H9 (cell line): ENCODE data around the gene TTYH1. TPM values are rescaled to one million over a fixed set of nuclear protein-coding genes. Genes with fewer than 3 reads are reported as not detected.

Experiments used
- DNase-seq: peaks from one replicate; pipeline ENCODE4 v3.0.0-alpha.2; 2017
- H2AFZ ChIP-seq: one replicate; pipeline ENCODE4 v1.6.1; 2013; ENCODE audit warnings: mild to moderate bottlenecking, low read length, control low read depth, moderate library complexity
- H2AK5ac ChIP-seq: 2 replicates; pipeline ENCODE4 v1.6.1; 2013; ENCODE audit warnings: low read length, control low read depth, mixed read lengths; ENCODE audit not compliant: insufficient read length
- H2BK120ac ChIP-seq: one replicate; pipeline ENCODE4 v1.6.1; 2013; ENCODE audit warnings: low read depth, mild to moderate bottlenecking, low read length, control low read depth, inconsistent platforms; ENCODE audit not compliant: poor library complexity, severe bottlenecking
- H2BK12ac ChIP-seq: 2 replicates; pipeline ENCODE4 v1.6.1; 2013; ENCODE audit warnings: low read length, control low read depth, mixed read lengths, low read depth; ENCODE audit not compliant: insufficient read length
- H2BK15ac ChIP-seq: 2 replicates; pipeline ENCODE4 v1.6.1; 2013; ENCODE audit warnings: low read depth, low read length, control low read depth
- H2BK20ac ChIP-seq: one replicate; pipeline ENCODE4 v1.6.1; 2013; ENCODE audit warnings: low read depth, mild to moderate bottlenecking, low read length, control low read depth, inconsistent platforms; ENCODE audit not compliant: poor library complexity, severe bottlenecking
- H2BK5ac ChIP-seq: 2 replicates; pipeline ENCODE4 v1.6.1; 2013; ENCODE audit warnings: low read length, control low read depth, mixed read lengths; ENCODE audit not compliant: insufficient read length
- H3K14ac ChIP-seq: 2 replicates; pipeline ENCODE4 v1.6.1; 2013; ENCODE audit warnings: low read length, control low read depth; ENCODE audit not compliant: insufficient read depth
- H3K18ac ChIP-seq: 2 replicates; pipeline ENCODE4 v1.6.1; 2013; ENCODE audit warnings: low read depth, mild to moderate bottlenecking, mixed read lengths, low read length, control low read depth; ENCODE audit not compliant: insufficient read length
- H3K23ac ChIP-seq: 2 replicates; pipeline ENCODE4 v1.6.1; 2013; ENCODE audit warnings: low read length, control low read depth, mixed read lengths, low read depth; ENCODE audit not compliant: insufficient read length
- H3K23me2 ChIP-seq: 2 replicates; pipeline ENCODE4 v1.6.1; 2013; ENCODE audit warnings: low read depth, mild to moderate bottlenecking, mixed read lengths, low read length, control low read depth; ENCODE audit not compliant: insufficient read length, poor library complexity, severe bottlenecking
- H3K27ac ChIP-seq: 2 replicates; pipeline ENCODE4 v1.5.1; 2013; ENCODE audit warnings: low read length, control low read depth, mixed read lengths, low read depth; ENCODE audit not compliant: insufficient read length
- H3K27me3 ChIP-seq: 2 replicates; pipeline ENCODE4 v1.6.1; 2013; ENCODE audit warnings: low read length, control low read depth, inconsistent platforms; ENCODE audit not compliant: insufficient read depth
- H3K4ac ChIP-seq: 2 replicates; pipeline ENCODE4 v1.6.1; 2013; ENCODE audit warnings: low read depth, mild to moderate bottlenecking, control low read depth, inconsistent platforms, low read length, moderate library complexity
- H3K4me1 ChIP-seq: 2 replicates; pipeline ENCODE4 v1.6.1; 2013; ENCODE audit warnings: low read length, control low read depth, inconsistent platforms; ENCODE audit not compliant: insufficient read depth
- H3K4me2 ChIP-seq: 2 replicates; pipeline ENCODE4 v1.6.1; 2013; ENCODE audit warnings: low read length, control low read depth, mixed read lengths; ENCODE audit not compliant: insufficient read length, insufficient read depth
- H3K56ac ChIP-seq: 2 replicates; pipeline ENCODE4 v1.6.1; 2013; ENCODE audit warnings: low read depth, mild to moderate bottlenecking, mixed read lengths, low read length, control low read depth; ENCODE audit not compliant: insufficient read length
- H3K79me1 ChIP-seq: 2 replicates; pipeline ENCODE4 v1.6.1; 2013; ENCODE audit warnings: low read depth, mild to moderate bottlenecking, moderate library complexity, low read length, control low read depth, inconsistent platforms; ENCODE audit not compliant: insufficient read depth, poor library complexity, severe bottlenecking
- H3K79me2 ChIP-seq: 2 replicates; pipeline ENCODE4 v1.6.1; 2013; ENCODE audit warnings: low read length, control low read depth, inconsistent platforms; ENCODE audit not compliant: insufficient read depth
- H3K9ac ChIP-seq: 2 replicates; pipeline ENCODE4 v1.6.1; 2013; ENCODE audit warnings: low read length, control low read depth, mixed read lengths; ENCODE audit not compliant: insufficient read length; ENCODE audit errors: extremely low read depth
- H3K9me3 ChIP-seq: one replicate; pipeline ENCODE4 v1.6.1; 2013; ENCODE audit warnings: low read depth, low read length, inconsistent platforms; ENCODE audit not compliant: control insufficient read depth
- H3T11ph ChIP-seq: one replicate; pipeline ENCODE4 v1.6.1; 2013; ENCODE audit warnings: mild to moderate bottlenecking, low read length, control low read depth, inconsistent platforms
- H4K20me1 ChIP-seq: one replicate; pipeline ENCODE4 v1.6.1; 2013; ENCODE audit not compliant: control insufficient read depth, insufficient read length, insufficient read depth
- H4K5ac ChIP-seq: 2 replicates; pipeline ENCODE4 v1.6.1; 2013; ENCODE audit warnings: low read depth, mild to moderate bottlenecking, mixed read lengths, low read length, control low read depth; ENCODE audit not compliant: insufficient read length
- H4K8ac ChIP-seq: replicated peaks from 2 replicates; pipeline ENCODE4 v1.6.1; 2013; ENCODE audit warnings: low read length, control low read depth, mixed read lengths, low read depth; ENCODE audit not compliant: insufficient read length
- H4K91ac ChIP-seq: 2 replicates; pipeline ENCODE4 v1.6.1; 2013; ENCODE audit warnings: low read depth, mild to moderate bottlenecking, moderate library complexity, mixed read lengths, low read length, control low read depth; ENCODE audit not compliant: insufficient read length
- H3K27ac Mint-ChIP-seq, 3 experiments: 2 replicates in 2 of 3; 3 replicates in 1 of 3; pipeline ENCODE4 v1.8.0; 2020 to 2021; ENCODE audit warnings: mixed read lengths in 3 of 3, mild to moderate bottlenecking in 1 of 3, moderate library complexity in 1 of 3
- H3K27me3 Mint-ChIP-seq: 2 replicates; pipeline ENCODE4 v1.8.0; 2021; ENCODE audit warnings: low read depth, mild to moderate bottlenecking, moderate library complexity, mixed read lengths
- H3K36me3 Mint-ChIP-seq, 3 experiments: 2 replicates in 2 of 3; 3 replicates in 1 of 3; pipeline ENCODE4 v1.8.0; 2020 to 2021; ENCODE audit warnings: low read depth in 3 of 3, mixed read lengths in 3 of 3; ENCODE audit not compliant: insufficient read depth in 1 of 3
- H3K4me1 Mint-ChIP-seq, 2 experiments: 2 replicates each; pipeline ENCODE4 v1.8.0; 2020; ENCODE audit warnings: mixed read lengths in 2 of 2
- H3K4me3 Mint-ChIP-seq, 2 experiments: 2 replicates in 1 of 2; 3 replicates in 1 of 2; pipeline ENCODE4 v1.8.0; 2020 to 2021; ENCODE audit warnings: mild to moderate bottlenecking in 2 of 2, mixed read lengths in 2 of 2, moderate library complexity in 1 of 2
- H3K9me3 Mint-ChIP-seq, 2 experiments: 2 replicates in 1 of 2; 3 replicates in 1 of 2; pipeline ENCODE4 v1.8.0; 2020; ENCODE audit warnings: mild to moderate bottlenecking in 2 of 2, mixed read lengths in 2 of 2, moderate library complexity in 1 of 2
- CTCF ChIP-seq: fragments of 200-600 bp; sonication (generic); conservative IDR thresholded peaks from 3 replicates; pipeline ENCODE4 v1.8.0; 2021; ENCODE audit warnings: antibody characterized with exemption, mild to moderate bottlenecking
- WGBS: extraction: QIAGEN DNeasy Blood & Tissue Kit; methylation state at CpG from one replicate; pipeline ENCODE4 v1.1.7; 2013; ENCODE audit warnings: missing lambda C conversion rate, low lambda C conversion rate, mixed read lengths; ENCODE audit not compliant: insufficient read length; ENCODE audit errors: extremely low coverage; 5-methylcytosine and 5-hydroxymethylcytosine counted together
- total RNA-seq: library from RNA; stranded (reverse); gene quantifications from 2 replicates; pipeline ENCODE4 v1.2.1, GENCODE V29; 2021

Gene TTYH1
- total RNA-seq, 1 experiment from 2014 or later = 47.1 TPM

GRCh38 chr19:54434112-54434872 lies 19.0 kb downstream of the TTYH1 start:
- no CpG with 5 or more reads among the region's 23 CpGs for WGBS
- H3K79me1 ChIP-seq = no peaks in the 10 kb centered on the region
- H3K4me2 ChIP-seq = no peak overlapping the region
- no peaks in the 10 kb centered on the region for H3K79me2 ChIP-seq
- H2BK5ac ChIP-seq = no peak overlapping the region
- no peak overlapping the region for H4K91ac ChIP-seq
- no peak for TF ChIP-seq CTCF
- no peaks in the 10 kb centered on the region for H3K9me3 ChIP-seq
- H3K4ac ChIP-seq = no peak overlapping the region
- H3K27me3 ChIP-seq = no peaks in the 10 kb centered on the region
- H3K27ac Mint-ChIP-seq = peak overlapping the region in 1 of 3 experiments; percentile 75; a peak in 2 of 7 replicates
- H2BK120ac ChIP-seq = no peak overlapping the region
- DNase-seq = no peak
- no peak overlapping the region for H3T11ph ChIP-seq
- no peak overlapping the region for H2BK15ac ChIP-seq
- H3K9me3 Mint-ChIP-seq = no peaks in the 10 kb centered on the region
- no peak overlapping the region for H3K4me3 Mint-ChIP-seq
- H2BK20ac ChIP-seq = no peak overlapping the region
- no peak overlapping the region for H2AK5ac ChIP-seq
- H3K4me1 Mint-ChIP-seq = peaks cover 38 to 51% of the 10 kb centered on the region in 2 experiments
- no peak overlapping the region for H4K8ac ChIP-seq
- H3K56ac ChIP-seq = no peak overlapping the region
- no peak overlapping the region for H3K23ac ChIP-seq
- H4K5ac ChIP-seq = no peak overlapping the region
- peaks cover 5% of the 10 kb centered on the region; the same call in 1 of the 2 replicates for H3K4me1 ChIP-seq
- no peak overlapping the region for H3K9ac ChIP-seq
- peaks cover 3% of the 10 kb centered on the region for H3K23me2 ChIP-seq
- H3K18ac ChIP-seq = no peak overlapping the region
- peaks cover 0 to 27% (median 23%) of the 10 kb centered on the region in 3 experiments; a peak in 6 of 7 replicates for H3K36me3 Mint-ChIP-seq
- H3K27me3 Mint-ChIP-seq = peaks cover 34% of the 10 kb centered on the region
- no peak overlapping the region for H3K27ac ChIP-seq
- H2BK12ac ChIP-seq = no peak overlapping the region
- H3K14ac ChIP-seq = no peak overlapping the region
- no peak overlapping the region for H2AFZ ChIP-seq
- no peaks in the 10 kb centered on the region for H4K20me1 ChIP-seq
